Nucleus accumbens (tissue), 56 donors: ENCODE data around the gene RHEBL1.
A peak's percentile ranks its signal among the peaks of the same experiment; 100 is the strongest.

Experiments
- DNase-seq, 56 donors: peaks; one replicate each; lab custom pipeline; 2025; lab: John Stamatoyannopoulos, UW

Gene RHEBL1

GRCh38 chr12:49055092-49055491 lies 14.7 kb downstream of the RHEBL1 start:
- no peak for DNase-seq

- DNase-seq, result no peak
Observed at GRCh38 chr12:49054524-49054923, 15.3 kb downstream of the RHEBL1 start.

- DNase-seq, result no peak
Observed at GRCh38 chr12:49054096-49054495, 15.7 kb downstream of the RHEBL1 start.

GRCh38 chr12:49052451-49053208 lies 17.1 kb downstream of the RHEBL1 start:
- no peak for DNase-seq

GRCh38 chr12:49051777-49052438 lies 17.9 kb downstream of the RHEBL1 start:
- DNase-seq, result no peak

GRCh38 chr12:49051373-49051764 lies 18.4 kb downstream of the RHEBL1 start:
- DNase-seq, result no peak

GRCh38 chr12:49050507-49051372 lies 19.0 kb downstream of the RHEBL1 start:
- DNase-seq, result no peak

- DNase-seq, result peak in 12 of 56 donors; percentile 6 to 44 (median 26)
Observed at GRCh38 chr12:49049566-49050224, 20.1 kb downstream of the RHEBL1 start.

- DNase-seq, result no peak
Observed at GRCh38 chr12:49048953-49049352, 20.8 kb downstream of the RHEBL1 start.

- DNase-seq, result no peak
Observed at GRCh38 chr12:49046129-49046895, 23.5 kb downstream of the RHEBL1 start.

GRCh38 chr12:49044660-49045059 lies 25.1 kb downstream of the RHEBL1 start:
- no peak for DNase-seq

- DNase-seq, result peak in 25 of 56 donors; percentile 4 to 69 (median 21)
Observed at GRCh38 chr12:49043856-49044258, 25.9 kb downstream of the RHEBL1 start.

- no peak for DNase-seq
Observed at GRCh38 chr12:49043241-49043640, 26.5 kb downstream of the RHEBL1 start.

- no peak for DNase-seq
Observed at GRCh38 chr12:49041881-49042484, 27.8 kb downstream of the RHEBL1 start.

GRCh38 chr12:49041036-49041880 lies 28.5 kb downstream of the RHEBL1 start:
- no peak for DNase-seq

GRCh38 chr12:49040364-49040855 lies 29.4 kb downstream of the RHEBL1 start:
- no peak for DNase-seq

- DNase-seq, result no peak
Observed at GRCh38 chr12:49039421-49040363, 30.1 kb downstream of the RHEBL1 start.
